Thyroid gland (tissue), 4 donors: ENCODE data around the gene LIX1L. TPM values are rescaled to one million over a fixed set of nuclear protein-coding genes. Genes with fewer than 3 reads are reported as not detected.

Experiments
- DNase-seq, 2 donors: peaks; one replicate each; pipeline ENCODE4 v3.0.0-alpha.2; 2019
- H3K27ac ChIP-seq, 3 donors: fragments of 200-600 bp; sonication (generic); 1 replicate in 2 of 3; 2 replicates in 1 of 3; pipeline ENCODE4 v1.5.1; 2016 to 2019; ENCODE audit warnings: mild to moderate bottlenecking in 1 of 3, moderate library complexity in 1 of 3
- H3K27me3 ChIP-seq: fragments of 200-600 bp; sonication (generic); one replicate; pipeline ENCODE4 v1.5.1; 2019
- H3K36me3 ChIP-seq, 2 donors: fragments of 200-600 bp; sonication (generic); one replicate each; pipeline ENCODE4 v1.5.1; 2016 to 2019
- H3K4me1 ChIP-seq, 2 donors: fragments of 200-600 bp; sonication (generic); one replicate each; pipeline ENCODE4 v1.5.1; 2017 to 2019
- H3K4me3 ChIP-seq, 3 donors: fragments of 200-600 bp; sonication (generic); replicated peaks in 1 of 3; 1 replicate in 2 of 3; 2 replicates in 1 of 3; pipeline ENCODE4 v1.5.1; 2016; ENCODE audit warnings: mild to moderate bottlenecking in 1 of 3
- H3K9me3 ChIP-seq: fragments of 200-600 bp; sonication (generic); one replicate; pipeline ENCODE4 v1.5.1; 2017
- POLR2A ChIP-seq, 2 donors: fragments of 450-650 bp; IDR thresholded peaks; one replicate each; pipeline ENCODE4 v1.6.1; 2017; ENCODE audit warnings: antibody characterized with exemption in 2 of 2, mild to moderate bottlenecking in 2 of 2, moderate library complexity in 1 of 2
- WGBS, 2 donors: methylation state at CpG; one replicate each; pipeline ENCODE4 v1.1.5; 2017; 5-methylcytosine and 5-hydroxymethylcytosine counted together
- intact Hi-C: fragments of 100-400 bp; cut with DNase I; formaldehyde crosslinking; loops from one replicate; pipeline ENCODE4 v1.15.1; 2023
- total RNA-seq, 4 donors: library from RNA; depleted of rRNA; stranded (reverse); fragments of >200 nt; gene quantifications; one replicate each; pipeline ENCODE4 v1.2.3, GENCODE V29; 2016
- TF ChIP-seq, protein P1 (sequence below), 6 experiments: fragments of 200-600 bp in 3 of 6; fragments of 450-650 bp in 3 of 6; sonication (generic) in 3 of 6; IDR thresholded peaks; one replicate each; pipeline ENCODE4 v1.5.1; 2016 to 2019; ENCODE audit warnings: antibody characterized with exemption in 6 of 6, mild to moderate bottlenecking in 2 of 6, inconsistent platforms in 1 of 6, moderate library complexity in 1 of 6

LIX1L gene
- total RNA-seq, 4 donors from 2014 or later: 18.7 to 26.9 (median 20.3) TPM

DNA sequence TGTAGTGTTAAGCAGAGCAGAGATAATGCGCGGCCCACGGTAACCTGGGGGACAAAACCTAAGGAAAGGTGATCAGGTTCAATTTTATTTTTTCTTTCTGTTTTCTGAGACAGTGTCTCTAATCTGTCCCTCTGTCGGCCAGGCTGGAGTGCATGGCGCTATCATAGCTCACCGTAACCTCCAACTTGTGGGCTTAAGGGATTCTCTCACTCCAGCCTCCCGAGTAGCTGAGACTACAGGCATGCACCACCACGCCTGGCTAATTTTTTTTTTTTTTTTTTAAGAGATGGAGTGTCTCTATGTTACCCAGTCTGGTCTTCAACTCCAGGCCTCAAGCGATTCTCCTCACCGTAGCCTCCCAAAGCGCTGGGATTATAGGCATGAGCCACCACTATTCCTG lies 71.4 kb downstream of the LIX1L start:
- H3K9me3 ChIP-seq: no peaks in the 10 kb centered on the region
- TF ChIP-seq POLR2A (IDR thresholded peaks at IDR 0.05): no peak
- TF ChIP-seq, protein P1, sequence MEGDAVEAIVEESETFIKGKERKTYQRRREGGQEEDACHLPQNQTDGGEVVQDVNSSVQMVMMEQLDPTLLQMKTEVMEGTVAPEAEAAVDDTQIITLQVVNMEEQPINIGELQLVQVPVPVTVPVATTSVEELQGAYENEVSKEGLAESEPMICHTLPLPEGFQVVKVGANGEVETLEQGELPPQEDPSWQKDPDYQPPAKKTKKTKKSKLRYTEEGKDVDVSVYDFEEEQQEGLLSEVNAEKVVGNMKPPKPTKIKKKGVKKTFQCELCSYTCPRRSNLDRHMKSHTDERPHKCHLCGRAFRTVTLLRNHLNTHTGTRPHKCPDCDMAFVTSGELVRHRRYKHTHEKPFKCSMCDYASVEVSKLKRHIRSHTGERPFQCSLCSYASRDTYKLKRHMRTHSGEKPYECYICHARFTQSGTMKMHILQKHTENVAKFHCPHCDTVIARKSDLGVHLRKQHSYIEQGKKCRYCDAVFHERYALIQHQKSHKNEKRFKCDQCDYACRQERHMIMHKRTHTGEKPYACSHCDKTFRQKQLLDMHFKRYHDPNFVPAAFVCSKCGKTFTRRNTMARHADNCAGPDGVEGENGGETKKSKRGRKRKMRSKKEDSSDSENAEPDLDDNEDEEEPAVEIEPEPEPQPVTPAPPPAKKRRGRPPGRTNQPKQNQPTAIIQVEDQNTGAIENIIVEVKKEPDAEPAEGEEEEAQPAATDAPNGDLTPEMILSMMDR (IDR thresholded peaks at IDR 0.05): no peak
- intact Hi-C loops: no loop called here
- no peak overlapping the region for H3K27ac ChIP-seq
- 42 to 48% methylated on average over 11 of the region's 11 CpGs for WGBS, 2 donors
- peaks cover 3 to 14% of the 10 kb centered on the region in 2 donors for H3K4me1 ChIP-seq
- no peaks in the 10 kb centered on the region for H3K36me3 ChIP-seq
- peak overlapping the region in 2 of 3 donors; percentile 33 to 42 for H3K4me3 ChIP-seq
- H3K27me3 ChIP-seq: no peaks in the 10 kb centered on the region
- DNase-seq: no peak

DNA sequence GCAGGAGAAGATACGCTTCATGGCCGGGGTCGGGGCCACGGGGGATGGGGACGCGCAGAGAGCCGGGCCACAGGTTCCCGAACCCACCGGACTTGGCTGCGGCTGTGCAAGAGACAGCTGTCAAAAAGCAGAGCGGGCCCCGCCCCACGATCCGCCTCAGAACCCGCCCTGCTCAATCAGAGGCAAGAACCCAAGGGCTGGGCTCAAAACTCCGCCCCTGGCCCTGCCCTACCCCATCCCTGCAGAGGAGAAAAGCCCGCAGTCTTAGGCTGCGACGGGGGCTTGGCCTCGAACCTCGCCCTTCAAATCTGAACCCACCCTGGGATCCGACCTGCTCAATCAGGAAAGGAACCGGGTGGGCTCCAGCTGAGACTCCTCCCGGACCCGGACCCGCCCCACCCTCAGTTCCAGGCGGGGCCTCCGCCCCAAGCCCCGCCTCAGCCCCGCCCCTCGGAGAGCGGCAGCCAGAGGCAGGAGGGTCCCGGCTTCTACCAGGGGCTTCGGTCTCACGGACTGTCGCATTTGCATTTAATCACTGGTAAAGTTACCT lies 72.0 kb downstream of the LIX1L start, which contains the start of gene ANKRD35:
TSS of gene ANKRD35 (minus strand) at position 129 of the 550 bp plus-strand sequence. CDS start at position 21, 108 bp downstream.
- DNase-seq: peak; percentile 88 to 91
- 0 to 1% methylated on average over 4 to 21 of the region's 36 CpGs for WGBS, 2 donors
- H3K27ac ChIP-seq: no peak within 1 kb of the TSS
- peaks cover 3 to 9% of the 10 kb centered on the region in 2 donors for H3K4me1 ChIP-seq
- peak within 1 kb of the TSS in 2 of 3 donors; percentile 33 to 42 for H3K4me3 ChIP-seq
- H3K36me3 ChIP-seq: no peaks in the 10 kb centered on the region
- no peaks in the 10 kb centered on the region for H3K9me3 ChIP-seq
- TF ChIP-seq, protein P1 (IDR thresholded peaks at IDR 0.05): no peak
- TF ChIP-seq POLR2A (IDR thresholded peaks at IDR 0.05): no peak
- intact Hi-C loops: no loop called here
- no peaks in the 10 kb centered on the region for H3K27me3 ChIP-seq

DNA sequence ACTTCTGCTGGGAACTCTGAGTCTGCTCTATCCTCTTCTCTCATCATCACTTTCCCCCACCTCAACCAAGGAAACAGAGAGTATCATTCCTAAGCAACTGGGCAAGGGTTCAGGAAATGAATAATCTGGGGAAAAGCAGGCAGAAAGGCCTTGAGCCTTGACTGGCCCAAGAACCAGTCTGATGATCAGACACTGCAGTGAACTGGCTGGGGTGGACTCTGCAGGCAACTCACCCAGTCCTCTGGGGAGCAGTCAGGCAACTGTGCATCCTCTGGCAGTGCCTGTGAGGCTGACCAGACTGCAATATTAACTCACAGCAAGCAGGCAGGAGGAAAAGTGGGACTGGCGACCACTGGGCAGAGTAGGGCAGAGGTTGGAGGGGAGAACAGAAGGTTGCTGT lies 73.1 kb downstream of the LIX1L start:
- H3K4me1 ChIP-seq: peaks cover 3 to 6% of the 10 kb centered on the region in 2 donors
- H3K36me3 ChIP-seq: no peaks in the 10 kb centered on the region
- H3K4me3 ChIP-seq: no peak overlapping the region
- DNase-seq: no peak
- no peak overlapping the region for H3K27ac ChIP-seq
- H3K9me3 ChIP-seq: no peaks in the 10 kb centered on the region
- 91 to 97% methylated on average over 1 of the region's 1 CpG for WGBS, 2 donors
- no peaks in the 10 kb centered on the region for H3K27me3 ChIP-seq
- TF ChIP-seq POLR2A (IDR thresholded peaks at IDR 0.05): no peak
- TF ChIP-seq, protein P1 (IDR thresholded peaks at IDR 0.05): no peak
- intact Hi-C loops: no loop called here

Other genes starting within 250 kb of the LIX1L start
- not detected for gene CD160, start 238.5 kb downstream of the LIX1L start, total RNA-seq
- 10 to 100 TPM; 17.2 to 33.9 (median 25.4) TPM for gene RNF115, start 133.9 kb downstream of the LIX1L start, total RNA-seq
- gene POLR3C, start 133.8 kb downstream of the LIX1L start, total RNA-seq: 10 to 100 TPM; 28.0 to 36.5 (median 32.7) TPM
- 1 to 10 TPM; 2.4 to 4.6 (median 3.4) TPM for gene NUDT17, start 112.4 kb downstream of the LIX1L start, total RNA-seq
- gene PIAS3, start 98.9 kb downstream of the LIX1L start, total RNA-seq: 10 to 100 TPM; 16.9 to 22.8 (median 20.3) TPM
- gene ANKRD35, start 72.2 kb downstream of the LIX1L start, total RNA-seq: 1 to 10 TPM in 3 of 4 donors, under 1 TPM in 1; 0.58 to 3.8 (median 1.7) TPM
- 1 to 10 TPM; 3.0 to 7.3 (median 5.0) TPM for gene ITGA10, start 48.0 kb downstream of the LIX1L start, total RNA-seq
- 10 to 100 TPM; 30.6 to 42.1 (median 37.3) TPM for gene PEX11B, start 39.3 kb downstream of the LIX1L start, total RNA-seq
- 100 to 1,000 TPM; 108 to 143 (median 124) TPM for gene RBM8A, start 30.5 kb downstream of the LIX1L start, total RNA-seq
- gene ANKRD34A, start 6.6 kb upstream of the LIX1L start, total RNA-seq: 1 to 10 TPM in 2 of 4 donors, under 1 TPM in 2; 0.13 to 2.0 (median 0.97) TPM
- 10 to 100 TPM; 12.5 to 36.4 (median 22.7) TPM for gene POLR3GL, start 6.7 kb upstream of the LIX1L start, total RNA-seq
- gene TXNIP, start 38.6 kb upstream of the LIX1L start, total RNA-seq: 1,000 to 10,000 TPM in 2 of 4 donors, 100 to 1,000 TPM in 2; 739 to 2,947 (median 1,128) TPM
- not detected for gene HJV, start 63.7 kb upstream of the LIX1L start, total RNA-seq
- gene NBPF10, start 186.8 kb upstream of the LIX1L start, total RNA-seq: 1 to 10 TPM in 3 of 4 donors, under 1 TPM in 1; 0.89 to 3.5 (median 2.5) TPM